Stimulated activated effector memory CD8-positive, alpha-beta T cell treated with anti-CD3 and anti-CD28 coated beads, Interleukin-12 subunit alpha, Interleukin-12 subunit beta, amount 100 ng/mL, for 72 hours (primary cell): ENCODE data around the gene IL20RB.
A peak's percentile ranks its signal among the peaks of the same experiment; 100 is the strongest.

Source experiments
- ATAC-seq: fragments of 150-1000 bp; cut with Tn5 transposase; 2 replicates; pipeline ENCODE4 v1.10.0; 2021
- DNase-seq, 2 donors: peaks; one replicate each; pipeline ENCODE4 v3.0.0; 2021 to 2022; ENCODE audit warnings: low spot score in 2 of 2
- H3K27ac Mint-ChIP-seq: one replicate; pipeline ENCODE4 v1.8.0; 2022; ENCODE audit warnings: mild to moderate bottlenecking, mixed read lengths
- H3K36me3 Mint-ChIP-seq: one replicate; pipeline ENCODE4 v1.8.0; 2022; ENCODE audit warnings: mild to moderate bottlenecking, mixed read lengths
- H3K4me1 Mint-ChIP-seq: one replicate; pipeline ENCODE4 v1.8.0; 2022; ENCODE audit warnings: mixed read lengths
- H3K4me3 Mint-ChIP-seq: one replicate; pipeline ENCODE4 v1.8.0; 2022; ENCODE audit warnings: mild to moderate bottlenecking, mixed read lengths
- H3K9me3 Mint-ChIP-seq: one replicate; pipeline ENCODE4 v1.8.0; 2022; ENCODE audit warnings: mixed read lengths

The IL20RB gene

GRCh38 chr3:136932978-136933772 is 24.6 kb upstream of the IL20RB start:
- H3K4me3 Mint-ChIP-seq: no peak overlapping the region
- ATAC-seq (peak; percentile 62), DNase-seq (no peak)
- peak overlapping the region; percentile 57 for H3K27ac Mint-ChIP-seq
- peaks cover 62% of the 10 kb centered on the region for H3K36me3 Mint-ChIP-seq
- H3K4me1 Mint-ChIP-seq: peaks cover 54% of the 10 kb centered on the region
- H3K9me3 Mint-ChIP-seq: peaks cover 2% of the 10 kb centered on the region

GRCh38 chr3:136937175-136937574 is 20.6 kb upstream of the IL20RB start:
- no peak for ATAC-seq
- Mint-ChIP-seq H3K36me3 (peaks cover 37% of the 10 kb centered on the region), H3K27ac (no peak overlapping the region), H3K9me3 (peaks cover 2% of the 10 kb centered on the region), H3K4me3 (no peak overlapping the region), H3K4me1 (peaks cover 69% of the 10 kb centered on the region)
- DNase-seq: no peak

- no peak for DNase-seq
- H3K27ac Mint-ChIP-seq: peak overlapping the region; percentile 61
- no peak for ATAC-seq
- no peak overlapping the region for H3K4me3 Mint-ChIP-seq
- H3K9me3 Mint-ChIP-seq: peaks cover 2% of the 10 kb centered on the region
- peaks cover 33% of the 10 kb centered on the region for H3K36me3 Mint-ChIP-seq
- peaks cover 69% of the 10 kb centered on the region for H3K4me1 Mint-ChIP-seq
Measured at GRCh38 chr3:136937851-136938250, 19.9 kb upstream of the IL20RB start.

- Mint-ChIP-seq H3K9me3 (peaks cover 2% of the 10 kb centered on the region), H3K27ac (peak overlapping the region; percentile 61), H3K4me3 (no peak overlapping the region), H3K4me1 (peaks cover 69% of the 10 kb centered on the region), H3K36me3 (peaks cover 33% of the 10 kb centered on the region)
- DNase-seq: no peak
- ATAC-seq: peak; percentile 50
Measured at GRCh38 chr3:136938334-136938733, 19.4 kb upstream of the IL20RB start.

GRCh38 chr3:136939489-136939888 is 18.3 kb upstream of the IL20RB start:
- DNase-seq (no peak), ATAC-seq (no peak)
- H3K4me3 Mint-ChIP-seq: peak overlapping the region; percentile 9
- H3K4me1 Mint-ChIP-seq: peaks cover 72% of the 10 kb centered on the region
- peaks cover 2% of the 10 kb centered on the region for H3K9me3 Mint-ChIP-seq
- H3K27ac Mint-ChIP-seq: peak overlapping the region; percentile 7
- peaks cover 21% of the 10 kb centered on the region for H3K36me3 Mint-ChIP-seq

- H3K27ac Mint-ChIP-seq: peak overlapping the region; percentile 9
- no peaks in the 10 kb centered on the region for H3K9me3 Mint-ChIP-seq
- peaks cover 58% of the 10 kb centered on the region for H3K4me1 Mint-ChIP-seq
- no peak for ATAC-seq
- H3K36me3 Mint-ChIP-seq: peaks cover 16% of the 10 kb centered on the region
- no peak for DNase-seq
- H3K4me3 Mint-ChIP-seq: peak overlapping the region; percentile 20
Measured at GRCh38 chr3:136942803-136943202, 15.0 kb upstream of the IL20RB start.

GRCh38 chr3:136943436-136943835 is 14.3 kb upstream of the IL20RB start:
- peaks cover 54% of the 10 kb centered on the region for H3K4me1 Mint-ChIP-seq
- peak overlapping the region; percentile 9 for H3K27ac Mint-ChIP-seq
- ATAC-seq: no peak
- H3K36me3 Mint-ChIP-seq: peaks cover 16% of the 10 kb centered on the region
- H3K9me3 Mint-ChIP-seq: no peaks in the 10 kb centered on the region
- H3K4me3 Mint-ChIP-seq: peak overlapping the region; percentile 20
- DNase-seq: no peak

- H3K9me3 Mint-ChIP-seq: no peaks in the 10 kb centered on the region
- peaks cover 31% of the 10 kb centered on the region for H3K4me1 Mint-ChIP-seq
- no peak overlapping the region for H3K4me3 Mint-ChIP-seq
- ATAC-seq (no peak), DNase-seq (no peak)
- H3K27ac Mint-ChIP-seq: no peak overlapping the region
- peaks cover 16% of the 10 kb centered on the region for H3K36me3 Mint-ChIP-seq
Measured at GRCh38 chr3:136946978-136947377, 10.8 kb upstream of the IL20RB start.

- ATAC-seq (no peak), DNase-seq (no peak)
- Mint-ChIP-seq H3K36me3 (peaks cover 16% of the 10 kb centered on the region), H3K9me3 (no peaks in the 10 kb centered on the region), H3K4me1 (peaks cover 29% of the 10 kb centered on the region), H3K27ac (peak overlapping the region; percentile 9), H3K4me3 (no peak overlapping the region)
Measured at GRCh38 chr3:136947477-136947876, 10.3 kb upstream of the IL20RB start.

- Mint-ChIP-seq H3K4me1 (peaks cover 12% of the 10 kb centered on the region), H3K9me3 (no peaks in the 10 kb centered on the region), H3K27ac (no peak overlapping the region), H3K36me3 (peaks cover 10% of the 10 kb centered on the region), H3K4me3 (no peak overlapping the region)
- DNase-seq (no peak), ATAC-seq (no peak)
Measured at GRCh38 chr3:136949146-136949545, 8.6 kb upstream of the IL20RB start.

GRCh38 chr3:136949708-136950107 is 8.1 kb upstream of the IL20RB start:
- DNase-seq: no peak
- Mint-ChIP-seq H3K4me3 (no peak overlapping the region), H3K36me3 (peaks cover 10% of the 10 kb centered on the region), H3K9me3 (no peaks in the 10 kb centered on the region), H3K27ac (no peak overlapping the region), H3K4me1 (peaks cover 10% of the 10 kb centered on the region)
- no peak for ATAC-seq

GRCh38 chr3:136950623-136951022 is 7.2 kb upstream of the IL20RB start:
- peaks cover 19% of the 10 kb centered on the region for H3K4me1 Mint-ChIP-seq
- no peak for DNase-seq
- ATAC-seq: no peak

GRCh38 chr3:136952292-136952691 is 5.5 kb upstream of the IL20RB start:
- no peak for DNase-seq
- Mint-ChIP-seq H3K9me3 (no peaks in the 10 kb centered on the region), H3K4me1 (peaks cover 21% of the 10 kb centered on the region), H3K27ac (no peak overlapping the region), H3K36me3 (no peaks in the 10 kb centered on the region), H3K4me3 (no peak overlapping the region)
- no peak for ATAC-seq

More at GRCh38 chr3:136950623-136951022, 7.2 kb upstream of the IL20RB start:
- Mint-ChIP-seq H3K27ac (no peak overlapping the region), H3K4me3 (no peak overlapping the region), H3K36me3 (peaks cover 6% of the 10 kb centered on the region), H3K9me3 (no peaks in the 10 kb centered on the region)

GRCh38 chr3:136954251-136954650 is 3.5 kb upstream of the IL20RB start:
- no peak overlapping the region for H3K27ac Mint-ChIP-seq
- no peaks in the 10 kb centered on the region for H3K9me3 Mint-ChIP-seq
- ATAC-seq (no peak), DNase-seq (no peak)
- no peaks in the 10 kb centered on the region for H3K36me3 Mint-ChIP-seq
- no peak overlapping the region for H3K4me3 Mint-ChIP-seq
- peaks cover 19% of the 10 kb centered on the region for H3K4me1 Mint-ChIP-seq

GRCh38 chr3:136954980-136955780 is 2.6 kb upstream of the IL20RB start:
- Mint-ChIP-seq H3K4me1 (peaks cover 26% of the 10 kb centered on the region), H3K27ac (peak overlapping the region; percentile 36), H3K4me3 (no peak overlapping the region), H3K36me3 (no peaks in the 10 kb centered on the region), H3K9me3 (no peaks in the 10 kb centered on the region)
- DNase-seq (no peak), ATAC-seq (no peak)

- Mint-ChIP-seq H3K9me3 (no peaks in the 10 kb centered on the region), H3K36me3 (no peaks in the 10 kb centered on the region), H3K4me3 (no peak overlapping the region), H3K27ac (peak overlapping the region; percentile 36), H3K4me1 (peaks cover 26% of the 10 kb centered on the region)
- DNase-seq: no peak
- ATAC-seq: no peak
Measured at GRCh38 chr3:136955813-136956212, 2.0 kb upstream of the IL20RB start.
